GM18498 (cell line): ENCODE measurements around the gene HIF1A.
A peak's percentile ranks its signal among the peaks of the same experiment; 100 is the strongest.

Experiments
- ATAC-seq: cut with Tn5 transposase; IDR thresholded peaks from one replicate; pipeline ENCODE4 v1.9.1; 2021; ENCODE audit warnings: mild to moderate bottlenecking, moderate library complexity; ENCODE audit not compliant: unreplicated experiment

HIF1A gene

DNA sequence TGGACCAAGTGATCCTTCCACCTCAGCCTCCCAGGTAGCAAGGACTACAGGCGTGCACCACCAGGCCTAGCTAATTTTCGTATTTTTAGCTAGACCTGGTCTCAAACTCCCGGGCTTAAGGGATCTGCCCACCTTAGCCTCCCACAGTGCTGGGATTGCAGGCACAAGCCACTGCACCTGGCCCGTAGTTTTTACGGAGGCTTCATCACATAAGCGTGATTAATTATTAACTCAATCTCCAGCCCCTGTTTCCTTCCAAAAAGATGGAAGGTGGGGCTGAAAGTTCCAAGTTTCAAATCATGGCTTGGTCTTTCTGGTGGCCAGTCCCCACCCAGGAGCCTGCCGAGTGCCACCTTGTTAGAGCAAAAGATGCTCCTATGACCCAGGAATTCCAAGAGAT is 22.5 kb upstream of the HIF1A start:
- ATAC-seq = no peak

DNA sequence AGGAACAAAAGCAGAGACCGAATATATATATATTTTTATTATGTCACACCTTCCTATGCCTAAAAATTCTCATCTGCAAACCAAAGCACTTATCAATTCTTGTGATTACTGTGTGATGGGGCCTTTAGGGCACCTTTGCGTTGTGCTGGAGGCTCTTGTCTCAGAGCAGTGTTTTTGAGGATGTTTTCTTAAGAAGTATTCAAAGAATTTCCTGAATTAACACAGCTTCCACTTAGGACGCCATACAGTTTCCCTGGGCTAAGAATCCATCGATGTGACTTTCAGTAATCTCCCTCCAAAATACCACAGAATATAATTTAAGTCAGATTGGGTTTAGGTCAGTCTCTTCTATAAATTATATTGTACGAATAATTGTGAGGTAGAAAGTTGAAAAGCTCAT is 22.0 kb upstream of the HIF1A start:
- no peak for ATAC-seq

DNA sequence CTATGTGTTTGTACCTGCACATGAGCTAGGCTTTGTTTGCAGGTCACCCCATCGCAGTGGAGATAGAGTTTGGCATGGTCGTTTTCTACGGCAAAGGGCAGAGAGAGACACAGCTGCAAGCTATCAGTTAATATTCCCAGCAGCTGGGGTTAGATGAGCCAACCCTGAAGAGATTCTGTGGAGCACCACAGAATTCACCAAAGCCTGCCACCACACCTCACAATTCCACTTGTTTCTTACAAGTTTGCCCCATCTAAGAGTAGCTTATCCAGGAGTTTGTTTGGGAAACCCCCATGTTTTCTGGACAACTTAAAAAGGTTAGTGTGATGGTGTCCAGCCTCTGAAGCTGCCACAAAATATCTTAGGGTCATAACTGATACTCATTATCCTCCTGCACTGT is 20.0 kb upstream of the HIF1A start:
- no peak for ATAC-seq

DNA sequence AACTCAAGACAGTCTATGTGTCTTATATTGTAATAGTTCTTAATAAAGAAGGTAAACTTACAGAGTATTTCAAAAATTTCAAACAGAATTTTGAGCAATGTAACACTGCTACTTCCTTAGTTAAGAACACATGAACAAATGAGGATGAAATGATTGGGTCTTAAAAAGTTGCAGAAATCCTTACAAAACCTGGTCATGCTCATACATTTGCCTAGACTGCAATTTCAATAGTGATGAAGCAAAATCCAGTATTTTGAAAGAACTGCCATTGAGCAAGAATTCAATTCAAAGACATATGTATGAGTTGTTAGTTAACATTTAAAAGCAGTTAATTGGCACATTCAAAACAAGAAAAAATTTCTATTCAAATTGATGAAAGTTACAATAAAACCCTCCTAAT is 17.8 kb upstream of the HIF1A start:
- no peak for ATAC-seq

DNA sequence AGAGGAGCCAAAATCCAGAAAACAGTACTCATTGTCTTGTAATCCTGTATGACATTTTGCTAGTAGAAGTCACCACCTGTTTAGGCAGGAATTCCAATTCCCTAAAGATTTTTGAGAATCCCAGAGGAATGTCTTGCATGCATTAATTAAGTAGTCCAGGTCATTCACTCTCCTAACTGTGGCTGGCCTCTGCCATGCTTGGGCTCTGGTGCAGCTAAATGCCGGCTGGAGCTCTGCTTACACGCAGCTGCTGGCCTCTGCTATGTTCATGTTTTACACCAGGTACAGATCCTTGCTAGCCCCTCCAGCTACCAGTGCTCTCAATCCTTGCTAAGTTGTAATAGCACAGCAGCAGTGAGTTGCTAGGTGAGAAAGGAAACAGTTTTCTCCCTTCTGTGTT is 16.3 kb upstream of the HIF1A start:
- no peak for ATAC-seq

DNA sequence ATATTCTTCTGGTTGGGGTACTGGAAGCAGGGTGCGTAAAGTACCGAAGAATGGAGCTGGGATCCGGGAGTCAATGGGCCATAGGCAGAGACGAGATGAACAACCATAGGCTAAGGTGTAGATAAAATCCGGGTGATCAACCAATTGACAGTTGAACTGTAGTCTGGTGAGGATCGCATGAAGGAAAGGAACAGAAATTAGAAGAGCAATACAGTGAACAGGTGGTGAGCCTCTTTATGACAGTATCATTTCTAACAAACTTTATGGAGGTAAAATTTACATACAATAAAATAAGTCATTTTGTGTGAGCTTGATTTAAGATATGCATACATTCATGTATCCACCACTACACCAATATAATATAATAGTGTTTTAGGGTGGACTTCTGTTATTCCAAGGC is 13.9 kb upstream of the HIF1A start:
- no peak for ATAC-seq

DNA sequence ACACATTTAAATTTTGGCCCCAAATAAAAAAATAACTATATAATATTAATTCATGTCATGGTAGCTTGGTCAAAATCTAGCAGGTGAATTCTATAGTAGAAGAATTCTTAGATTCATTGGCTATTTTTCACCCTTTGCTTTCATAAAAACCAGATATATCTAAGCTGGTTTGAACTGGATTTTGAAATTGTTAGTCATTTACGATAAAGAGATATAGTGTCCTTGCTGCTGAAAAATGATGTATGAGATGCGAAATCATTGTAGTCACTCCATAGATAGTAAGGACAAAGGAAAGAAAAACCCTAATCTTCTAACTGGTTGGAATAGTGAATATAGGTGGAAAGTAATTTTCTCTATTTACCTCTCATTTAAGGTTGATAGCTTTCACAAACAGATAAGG is 12.2 kb upstream of the HIF1A start:
- ATAC-seq = no peak

DNA sequence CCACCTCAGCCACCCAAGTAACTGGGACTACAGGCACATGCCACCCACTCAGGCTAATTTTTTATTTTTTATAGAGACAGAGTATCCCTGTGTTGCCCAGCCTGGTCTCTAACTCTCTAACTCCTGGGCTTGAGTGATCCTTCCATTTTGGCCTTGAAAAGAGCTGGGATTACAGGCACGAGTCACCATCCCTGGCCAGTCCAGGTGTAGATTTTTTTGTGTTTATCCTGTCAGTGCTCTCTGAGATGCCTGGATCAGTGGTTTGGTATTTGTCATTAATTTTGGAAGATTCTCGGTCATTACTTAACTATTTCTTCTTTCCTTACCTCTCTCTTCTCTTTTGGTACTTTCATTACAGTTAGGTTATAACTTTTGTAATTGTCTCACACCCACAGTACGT is 5.3 kb upstream of the HIF1A start:
- ATAC-seq = no peak

DNA sequence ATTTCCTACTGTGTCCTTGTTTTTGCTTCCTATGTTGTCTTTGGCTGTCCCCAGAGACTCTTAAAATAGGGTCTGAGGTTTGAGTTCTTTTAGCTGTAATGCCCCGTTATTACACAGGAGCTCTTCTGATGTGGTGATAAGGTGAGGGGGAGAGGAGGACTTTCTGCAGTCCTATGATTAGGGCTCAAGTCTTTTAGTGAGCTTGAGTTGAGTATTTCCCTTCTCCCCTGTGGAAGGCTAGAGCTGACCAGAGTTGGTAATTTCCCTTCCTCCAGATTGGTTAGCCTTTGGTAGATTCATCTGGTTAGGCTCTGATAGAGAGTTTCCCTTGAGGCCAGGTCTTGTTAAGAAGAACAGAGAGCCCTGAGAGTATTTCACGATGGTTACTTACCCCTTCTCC is 4.3 kb upstream of the HIF1A start:
- no peak for ATAC-seq

DNA sequence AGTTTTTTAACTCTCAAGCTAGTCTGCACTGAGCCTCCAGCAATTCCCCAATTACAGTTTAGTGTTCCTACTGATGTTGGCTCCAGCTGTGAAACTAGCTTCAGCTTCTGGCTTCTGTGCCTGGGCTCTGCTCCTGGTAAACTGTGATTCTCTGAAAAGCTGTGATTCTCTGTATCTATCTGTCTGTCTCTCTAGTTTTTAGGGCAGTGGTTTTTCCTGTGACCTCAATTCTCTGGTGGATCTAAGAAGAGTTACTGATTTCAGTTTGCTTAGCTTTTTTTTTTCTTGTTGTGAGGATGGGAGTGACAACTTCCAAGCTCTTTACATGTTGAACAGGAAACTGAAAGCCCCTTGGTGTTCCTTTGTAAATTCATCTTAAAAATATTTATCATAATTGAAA is 3.8 kb upstream of the HIF1A start:
- no peak for ATAC-seq

DNA sequence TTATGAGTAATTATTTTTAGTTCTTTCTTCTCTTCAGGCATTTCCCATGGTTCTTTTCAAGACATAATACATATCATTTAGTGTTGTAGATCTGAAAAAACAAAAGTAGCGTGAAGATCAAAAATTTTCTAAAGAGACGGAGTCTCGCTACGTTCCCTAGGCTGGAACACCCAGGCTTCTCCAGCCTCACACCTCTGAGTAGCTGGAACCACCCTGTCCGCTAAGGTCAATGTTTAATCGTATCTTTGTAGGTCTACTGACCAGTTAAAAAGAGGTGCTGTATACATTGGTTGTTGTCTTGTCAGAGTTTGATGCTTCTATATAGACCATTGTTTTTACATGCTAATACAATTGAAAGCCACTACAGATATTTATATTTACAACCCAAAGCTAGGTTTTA is 1.3 kb upstream of the HIF1A start:
- no peak for ATAC-seq

DNA sequence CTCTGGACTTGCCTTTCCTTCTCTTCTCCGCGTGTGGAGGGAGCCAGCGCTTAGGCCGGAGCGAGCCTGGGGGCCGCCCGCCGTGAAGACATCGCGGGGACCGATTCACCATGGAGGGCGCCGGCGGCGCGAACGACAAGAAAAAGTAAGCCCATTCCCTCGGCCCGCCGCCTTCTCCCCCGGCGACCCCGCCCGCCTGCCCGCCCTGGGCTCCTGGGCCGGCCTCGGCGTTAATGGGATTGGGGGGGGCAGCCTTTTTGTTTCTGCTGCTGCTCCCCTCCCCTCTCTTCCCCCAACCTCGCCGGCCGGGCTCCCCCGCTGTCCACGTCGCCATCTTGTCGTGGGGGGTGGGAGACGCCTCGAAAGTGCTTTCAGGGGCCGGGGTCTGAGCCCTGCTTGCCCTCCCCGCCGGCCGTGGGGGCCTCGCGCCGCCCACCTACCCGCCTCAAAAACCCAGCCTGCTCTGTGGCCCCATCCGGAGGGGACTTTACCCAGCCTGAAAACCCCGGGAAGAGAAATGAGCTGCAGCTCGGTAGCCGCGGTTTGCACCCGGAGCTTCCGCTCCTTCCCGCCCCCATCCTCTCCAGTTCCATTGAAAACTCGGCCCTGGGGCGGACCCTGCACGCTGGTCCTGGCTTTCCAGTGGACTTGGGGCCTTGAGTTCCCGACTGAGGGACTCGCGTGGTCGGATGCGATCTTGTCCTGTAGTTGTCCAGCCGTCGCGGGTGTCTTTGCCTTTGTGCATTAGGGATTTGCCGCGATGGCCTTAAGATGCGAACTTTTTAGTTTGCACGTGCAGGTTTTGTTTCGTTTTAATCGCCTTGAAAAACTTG is 598 bp downstream of the HIF1A start:
- ATAC-seq = peak; percentile 11

DNA sequence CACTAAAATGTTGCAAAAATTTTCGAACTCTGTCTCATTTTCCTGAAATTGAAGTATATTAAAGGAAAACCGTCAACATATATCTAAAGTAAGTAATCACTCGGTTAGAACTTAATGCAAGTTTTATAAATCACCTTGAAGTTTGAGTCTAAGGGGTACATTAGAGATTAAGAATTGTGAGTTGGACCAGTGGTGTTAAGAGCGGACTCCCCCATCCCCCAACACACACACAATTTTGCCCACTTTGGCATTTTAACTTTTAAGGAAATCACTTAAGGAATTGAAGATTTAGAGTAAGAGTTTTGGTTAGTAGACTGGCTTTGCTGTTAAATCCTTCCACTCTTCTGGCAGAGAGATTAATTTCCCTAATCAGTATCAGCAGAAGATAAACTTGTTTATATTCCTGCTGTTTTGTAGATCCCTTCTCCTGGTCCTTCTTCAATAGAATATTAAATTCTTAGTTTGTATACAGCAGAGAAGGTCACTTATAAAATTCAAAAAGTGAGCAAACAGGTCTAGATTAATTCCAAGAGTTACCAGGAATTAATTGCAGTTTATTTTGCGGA is 1.5 kb downstream of the HIF1A start:
- ATAC-seq = no peak

DNA sequence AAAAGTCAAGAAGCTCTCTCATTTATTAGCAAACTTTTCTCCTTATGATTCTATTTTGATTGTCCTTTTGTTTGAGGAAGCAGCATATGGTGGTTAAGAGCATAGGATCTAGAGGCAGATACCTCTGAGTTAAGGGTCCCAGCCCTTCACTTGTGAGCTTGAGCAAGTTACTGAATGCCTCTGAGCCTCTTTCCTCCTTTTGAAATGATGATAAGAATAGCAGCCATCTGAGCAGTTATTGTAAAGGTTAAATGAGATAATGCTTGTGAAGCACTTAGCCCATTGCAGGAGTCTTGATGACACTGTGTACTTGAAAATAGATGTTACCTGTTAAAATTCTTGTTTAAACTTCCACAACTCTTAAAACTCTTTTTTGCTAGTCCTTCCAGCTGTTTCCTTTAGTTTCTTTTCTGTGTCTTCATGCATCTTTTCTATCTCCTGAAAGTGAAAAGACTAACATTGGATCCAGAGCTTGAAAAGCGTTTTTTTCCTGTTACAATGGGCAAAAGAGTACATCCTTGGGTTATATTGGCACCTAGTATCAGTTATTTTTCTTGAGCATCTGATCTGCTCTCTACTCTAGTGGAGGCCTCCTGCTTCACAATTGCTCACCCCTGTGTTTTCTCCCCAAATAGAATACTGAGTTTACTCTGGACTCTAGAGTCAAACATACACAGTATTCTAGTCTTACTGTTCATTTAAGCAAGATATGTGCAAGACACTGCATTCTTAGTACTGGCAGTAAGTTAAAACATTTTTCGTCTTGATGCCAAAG is 3.1 kb downstream of the HIF1A start:
- ATAC-seq = no peak

DNA sequence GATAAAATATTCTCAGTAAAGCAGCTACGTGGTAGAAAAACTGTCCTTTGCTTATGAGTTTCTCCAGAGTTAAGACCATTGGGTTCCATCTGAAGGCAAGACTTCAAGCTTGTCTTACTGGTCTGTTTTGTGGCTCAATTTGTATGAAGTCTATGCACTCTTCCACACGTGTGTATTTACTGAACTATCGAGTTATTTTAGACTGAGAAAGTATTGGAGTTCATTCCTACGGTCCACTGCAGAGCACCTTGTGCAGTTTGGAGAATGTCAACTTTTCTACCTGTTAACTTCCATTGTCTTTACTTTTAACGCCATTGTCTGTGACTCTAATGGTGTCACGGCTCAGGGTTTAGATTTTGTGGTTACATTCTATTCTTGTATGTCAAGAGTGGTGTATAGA is 3.7 kb downstream of the HIF1A start:
- no peak for ATAC-seq

DNA sequence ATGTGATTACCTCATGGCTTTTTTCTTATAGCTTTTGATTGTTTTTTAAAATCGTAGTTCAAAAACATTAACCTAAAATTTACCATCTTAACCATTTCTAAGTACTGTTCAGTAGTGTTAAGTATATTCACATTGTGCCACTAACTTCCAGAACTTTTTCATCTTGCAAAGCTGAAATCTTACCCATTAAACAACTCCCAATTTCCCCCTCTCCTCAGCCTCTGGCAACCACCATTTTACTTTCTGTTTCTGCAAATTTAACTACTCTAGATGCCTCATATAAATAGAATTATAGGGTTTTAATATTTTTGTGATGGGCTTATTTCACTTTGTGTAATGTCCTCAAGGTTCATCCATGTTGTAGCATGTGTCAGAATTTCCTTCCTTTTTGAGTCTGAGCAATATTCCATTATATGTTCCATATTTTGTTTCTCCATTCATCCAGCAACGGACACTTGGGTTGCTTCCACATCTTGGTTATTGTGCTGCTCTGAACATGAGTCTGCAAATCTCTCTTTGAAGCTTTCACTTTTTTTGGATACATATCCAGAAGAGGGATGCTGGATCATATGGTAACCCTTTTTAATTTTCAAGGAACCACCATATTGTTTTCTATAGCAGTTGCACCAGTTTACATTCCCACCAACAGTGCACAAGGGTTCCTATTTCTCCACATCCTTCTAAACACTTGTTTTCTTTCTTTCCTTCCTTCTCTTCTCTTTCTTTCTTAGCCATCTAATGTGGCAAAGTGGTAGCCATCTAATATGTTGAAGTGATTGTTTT is 5.0 kb downstream of the HIF1A start:
- no peak for ATAC-seq

DNA sequence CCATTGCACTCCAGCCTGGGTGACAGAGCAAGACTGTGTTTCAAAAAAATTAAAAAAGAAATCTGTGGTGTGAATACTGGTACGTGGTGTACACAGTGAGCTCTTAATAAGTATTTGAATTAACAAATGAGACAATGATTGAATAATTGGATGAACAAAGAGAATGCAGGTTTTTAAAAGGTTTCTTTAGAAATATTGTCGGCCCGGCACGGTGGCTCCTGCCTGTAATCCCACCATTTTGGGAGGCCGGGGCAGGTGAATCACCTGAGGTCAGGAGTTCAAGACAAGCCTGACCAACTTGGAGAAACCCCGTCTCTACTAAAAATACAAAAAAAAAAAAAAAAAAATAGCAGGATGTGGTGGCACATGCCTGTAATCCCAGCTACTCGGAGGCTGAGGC is 6.6 kb downstream of the HIF1A start:
- no peak for ATAC-seq

DNA sequence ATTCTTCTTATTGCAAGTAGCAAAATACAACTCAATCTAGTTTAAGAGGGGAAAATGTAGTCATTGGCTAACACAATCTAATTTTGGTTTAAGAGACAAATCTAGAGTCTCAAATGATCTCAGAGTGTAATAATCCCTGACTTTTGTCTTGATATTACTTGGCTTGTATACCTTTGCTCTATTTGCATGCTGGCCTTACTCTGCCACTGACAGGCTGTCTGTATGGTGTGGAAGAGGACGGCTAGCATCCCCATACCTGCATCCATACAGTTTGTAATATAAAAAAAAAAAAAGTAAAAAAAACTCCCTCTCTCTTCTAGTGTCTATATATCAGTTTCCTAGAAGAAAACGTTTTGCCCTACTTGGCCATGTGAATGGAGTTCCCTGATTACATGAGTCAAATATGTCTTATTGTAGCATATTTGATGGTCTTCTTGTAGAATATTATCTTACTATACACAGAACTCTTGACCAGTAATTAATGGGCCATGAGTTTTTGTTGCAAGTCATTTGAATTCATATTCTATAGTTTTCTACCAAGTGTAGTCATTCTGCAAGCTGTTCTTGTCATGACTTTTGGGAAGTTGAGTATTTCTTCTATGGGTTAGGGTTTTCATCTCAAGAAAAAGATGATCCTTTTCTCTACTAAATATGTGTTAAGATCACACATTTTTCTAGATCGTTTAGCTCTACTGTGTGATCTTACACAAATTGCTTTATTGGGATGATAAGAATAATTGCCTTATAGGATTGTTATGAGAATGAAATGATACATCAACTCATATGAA is 8.2 kb downstream of the HIF1A start:
- ATAC-seq = no peak

DNA sequence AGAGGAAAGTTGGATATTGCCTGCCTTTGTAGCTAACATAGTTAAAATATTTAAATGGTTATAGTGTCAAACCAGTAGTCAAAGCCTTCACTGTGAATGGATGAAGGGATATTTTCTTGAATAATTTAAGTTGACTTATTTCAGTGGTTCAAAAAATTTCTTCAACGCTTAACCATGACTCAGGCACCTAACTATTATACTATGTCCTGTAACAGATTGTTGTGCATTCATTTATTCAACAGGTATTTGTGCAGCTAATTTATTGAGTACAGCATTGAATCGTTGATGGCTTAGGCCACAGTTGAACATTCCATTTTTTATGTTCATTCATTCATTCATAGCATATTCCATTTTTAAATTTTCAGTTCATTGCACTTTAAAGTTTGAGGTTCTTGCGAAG is 9.2 kb downstream of the HIF1A start:
- no peak for ATAC-seq

DNA sequence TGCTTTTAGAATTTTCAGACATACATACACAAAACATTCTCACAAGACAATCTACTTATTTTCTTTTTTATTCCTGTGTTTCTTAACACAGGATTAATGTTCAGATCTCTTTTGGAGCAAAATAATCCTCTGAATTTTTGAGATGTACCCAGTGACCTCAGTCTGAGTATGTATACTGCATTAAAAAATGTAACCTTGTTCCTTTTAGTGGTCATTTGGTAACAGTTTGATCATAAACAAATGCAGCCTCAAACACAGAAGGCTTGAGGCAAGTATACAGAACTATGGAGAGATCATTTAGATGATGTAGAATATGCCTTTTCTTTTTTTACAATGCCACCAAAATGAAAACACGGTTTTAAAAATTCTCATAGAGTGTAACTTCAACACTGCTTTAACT is 9.7 kb downstream of the HIF1A start:
- no peak for ATAC-seq
